Lung (tissue), 12 donors: ENCODE results near the gene CRTC1. TPM values are rescaled to one million over a fixed set of nuclear protein-coding genes. Genes with fewer than 3 reads are reported as not detected.

Source experiments
- ATAC-seq: fragments of 200-7000 bp; cut with Tn5 transposase; one replicate; pipeline ENCODE4 v1.9.1; 2020; ENCODE audit warnings: moderate number of reproducible peaks; ENCODE audit not compliant: insufficient read depth, low FRiP score
- DNase-seq, 3 donors: peaks; one replicate each; pipeline ENCODE4 v3.0.0-alpha.2; 2013 to 2017
- H3K27ac ChIP-seq, 2 donors: one replicate each; pipeline ENCODE4 v1.5.1; 2013; ENCODE audit warnings: mild to moderate bottlenecking in 2 of 2, moderate library complexity in 2 of 2, control low read depth in 1 of 2, inconsistent platforms in 1 of 2, low read depth in 1 of 2, low read length in 1 of 2
- H3K27me3 ChIP-seq, 3 donors: one replicate each; pipeline ENCODE4 v1.5.1; 2013; ENCODE audit warnings: low read length in 2 of 3; ENCODE audit not compliant: control insufficient read depth in 3 of 3, insufficient read depth in 3 of 3
- H3K36me3 ChIP-seq, 4 donors: one replicate each; pipeline ENCODE4 v1.5.1; 2013; ENCODE audit warnings: low read length in 4 of 4, mild to moderate bottlenecking in 1 of 4, moderate library complexity in 1 of 4; ENCODE audit not compliant: control insufficient read depth in 4 of 4, insufficient read depth in 4 of 4
- H3K4me1 ChIP-seq, 5 donors: one replicate each; pipeline ENCODE4 v1.5.1; 2013; ENCODE audit warnings: low read length in 5 of 5, mild to moderate bottlenecking in 2 of 5, moderate library complexity in 1 of 5; ENCODE audit not compliant: control insufficient read depth in 5 of 5, insufficient read depth in 5 of 5
- H3K4me3 ChIP-seq: one replicate; pipeline ENCODE4 v1.5.1; 2013; ENCODE audit warnings: mild to moderate bottlenecking, control low read depth, moderate library complexity
- H3K9ac ChIP-seq, 2 donors: one replicate each; pipeline ENCODE4 v1.5.1; 2013; ENCODE audit warnings: low read length in 2 of 2, control low read depth in 1 of 2; ENCODE audit not compliant: insufficient read depth in 1 of 2
- H3K9me3 ChIP-seq, 4 donors: one replicate each; pipeline ENCODE4 v1.5.1; 2013; ENCODE audit warnings: low read length in 3 of 4, mild to moderate bottlenecking in 1 of 4, moderate library complexity in 1 of 4; ENCODE audit not compliant: control insufficient read depth in 4 of 4, insufficient read depth in 3 of 4
- CTCF ChIP-seq: IDR thresholded peaks from 2 replicates; pipeline ENCODE4 v1.5.1; 2012; ENCODE audit warnings: mild to moderate bottlenecking; ENCODE audit errors: control extremely low read depth, extremely low read depth
- WGBS, 2 donors: extraction: QIAGEN DNeasy Blood & Tissue Kit; methylation state at CpG; one replicate each; pipeline ENCODE4 v1.1.7; 2013; 5-methylcytosine and 5-hydroxymethylcytosine counted together
- polyA plus RNA-seq, 2 donors: library from polyadenylated mRNA; stranded (reverse); fragments of 200-250 nt; gene quantifications; one replicate each; pipeline ENCODE4 v1.2.1, GENCODE V29; 2013
- total RNA-seq, 2 donors: library from RNA; depleted of rRNA in 1 of 2; stranded (reverse); fragments of >200 nt in 1 of 2; gene quantifications; one replicate each; pipeline ENCODE4 v1.2.1, GENCODE V29; 2014 to 2021
- donor health status: control.
- donor health status: control.
- donor health status: Bipolar disorder and iron deficiency.
- donor health status: healthy.
- donor health status: DM: yes; HTN: yes; CAD: no.

CRTC1 gene
- total and polyA plus RNA-seq, 4 donors = 4.2 to 16.0 (median 7.3) TPM

GRCh38 chr19:18831524-18832305 is 148.2 kb downstream of the CRTC1 start, which contains the start of gene UPF1:
UPF1 (plus strand) TSS chr19:18831959; CDS start chr19:18832210, 251 bp downstream.
- TF ChIP-seq CTCF = no peak
- ATAC-seq = peak; percentile 93
- peaks cover 0 to 4% (median 0%) of the 10 kb centered on the region in 4 donors for H3K9me3 ChIP-seq
- H3K36me3 ChIP-seq = peaks cover 0 to 6% (median 5%) of the 10 kb centered on the region in 4 donors
- H3K4me3 ChIP-seq = peak within 1 kb of the TSS; percentile 92
- H3K27ac ChIP-seq = peak within 1 kb of the TSS; percentile 95 to 96
- 0 to 1% methylated on average over 73 to 96 of the region's 96 CpGs for WGBS, 2 donors
- peaks cover 8 to 19% (median 14%) of the 10 kb centered on the region in 5 donors for H3K4me1 ChIP-seq
- H3K9ac ChIP-seq = peak within 1 kb of the TSS; percentile 59 to 67
- H3K27me3 ChIP-seq = peaks cover 0 to 3% (median 0%) of the 10 kb centered on the region in 3 donors
- peak; percentile 93 to 97 (median 96) for DNase-seq

Other genes starting within 250 kb of the CRTC1 start
- 10 to 100 TPM; 24.9 to 56.7 TPM for gene ISYNA1, start 245.5 kb upstream of the CRTC1 start, total RNA-seq
- gene ISYNA1, start 245.5 kb upstream of the CRTC1 start, polyA plus RNA-seq = 10 to 100 TPM; 14.7 to 25.1 TPM
- gene ELL, start 161.6 kb upstream of the CRTC1 start, total RNA-seq = 10 to 100 TPM; 17.5 to 23.8 TPM
- gene ELL, start 161.6 kb upstream of the CRTC1 start, polyA plus RNA-seq = 10 to 100 TPM in 1 of 2 donors, 1 to 10 TPM in 1; 9.3 to 26.8 TPM
- gene FKBP8, start 140.1 kb upstream of the CRTC1 start, total RNA-seq = 100 to 1,000 TPM; 168 to 225 TPM
- gene FKBP8, start 140.1 kb upstream of the CRTC1 start, polyA plus RNA-seq = 100 to 1,000 TPM; 235 to 357 TPM
- gene KXD1, start 125.8 kb upstream of the CRTC1 start, total RNA-seq = 10 to 100 TPM; 51.3 to 85.9 TPM
- gene KXD1, start 125.8 kb upstream of the CRTC1 start, polyA plus RNA-seq = 100 to 1,000 TPM in 1 of 2 donors, 10 to 100 TPM in 1; 63.7 to 117 TPM
- gene UBA52, start 111.8 kb upstream of the CRTC1 start, total RNA-seq = 100 to 1,000 TPM; 689 to 926 TPM
- gene UBA52, start 111.8 kb upstream of the CRTC1 start, polyA plus RNA-seq = 1,000 to 10,000 TPM; 1,135 to 1,266 TPM
- gene REX1BD, start 94.9 kb upstream of the CRTC1 start, total RNA-seq = 100 to 1,000 TPM in 1 of 2 donors, 10 to 100 TPM in 1; 51.4 to 114 TPM
- 10 to 100 TPM; 73.4 to 92.5 TPM for gene REX1BD, start 94.9 kb upstream of the CRTC1 start, polyA plus RNA-seq
- gene CRLF1, start 76.9 kb upstream of the CRTC1 start, total RNA-seq = 10 to 100 TPM; 13.3 to 36.9 TPM
- 10 to 100 TPM; 12.8 to 48.2 TPM for gene CRLF1, start 76.9 kb upstream of the CRTC1 start, polyA plus RNA-seq
- 1 to 10 TPM; 1.7 to 2.8 TPM for gene TMEM59L, start 70.8 kb upstream of the CRTC1 start, total RNA-seq
- gene TMEM59L, start 70.8 kb upstream of the CRTC1 start, polyA plus RNA-seq = 1 to 10 TPM in 1 of 2 donors, under 1 TPM in 1; 0.49 to 1.1 TPM
- 10 to 100 TPM; 11.0 to 18.0 TPM for gene KLHL26, start 46.7 kb upstream of the CRTC1 start, total RNA-seq
- 1 to 10 TPM; 4.1 to 5.9 TPM for gene KLHL26, start 46.7 kb upstream of the CRTC1 start, polyA plus RNA-seq
- gene COMP, start 107.6 kb downstream of the CRTC1 start, total RNA-seq = 1 to 10 TPM in 1 of 2 donors, not detected in 1; 3.5 TPM
- 1 to 10 TPM; 1.7 to 2.4 TPM for gene COMP, start 107.6 kb downstream of the CRTC1 start, polyA plus RNA-seq
- 10 to 100 TPM; 78.8 to 89.2 TPM for gene UPF1, start 148.3 kb downstream of the CRTC1 start, total RNA-seq
- 10 to 100 TPM; 48.3 to 50.1 TPM for gene UPF1, start 148.3 kb downstream of the CRTC1 start, polyA plus RNA-seq
- 1 to 10 TPM in 1 of 2 donors, under 1 TPM in 1; 0.55 to 1.7 TPM for gene CERS1, start 212.5 kb downstream of the CRTC1 start, total RNA-seq
- under 1 TPM; 0.14 to 0.16 TPM for gene CERS1, start 212.5 kb downstream of the CRTC1 start, polyA plus RNA-seq
- 100 to 1,000 TPM in 1 of 2 donors, 10 to 100 TPM in 1; 94.1 to 265 TPM for gene COPE, start 235.7 kb downstream of the CRTC1 start, total RNA-seq
- gene COPE, start 235.7 kb downstream of the CRTC1 start, polyA plus RNA-seq = 100 to 1,000 TPM; 285 to 365 TPM
- 10 to 100 TPM; 32.2 to 59.8 TPM for gene DDX49, start 236.0 kb downstream of the CRTC1 start, total RNA-seq
- 10 to 100 TPM; 52.6 to 69.1 TPM for gene DDX49, start 236.0 kb downstream of the CRTC1 start, polyA plus RNA-seq